Kidney capillary endothelial cell (primary cell): ENCODE measurements around the gene FBN2.

ENCODE experiments used
- DNase-seq: peaks from one replicate; pipeline ENCODE4 v3.0.0-alpha.2; 2018; ENCODE audit warnings: low spot score

The FBN2 gene

GRCh38 chr5:128304791-128305190 lies 233.3 kb downstream of the FBN2 start:
- no peak for DNase-seq

GRCh38 chr5:128304088-128304487 lies 234.0 kb downstream of the FBN2 start:
- DNase-seq: no peak

GRCh38 chr5:128303593-128303992 lies 234.5 kb downstream of the FBN2 start:
- no peak for DNase-seq

GRCh38 chr5:128300181-128300580 lies 237.9 kb downstream of the FBN2 start:
- no peak for DNase-seq

GRCh38 chr5:128290152-128290858 lies 247.7 kb downstream of the FBN2 start:
- no peak for DNase-seq

GRCh38 chr5:128287740-128288139 lies 250.3 kb downstream of the FBN2 start:
- no peak for DNase-seq

GRCh38 chr5:128284236-128284635 lies 253.8 kb downstream of the FBN2 start:
- no peak for DNase-seq

GRCh38 chr5:128279345-128279744 lies 258.7 kb downstream of the FBN2 start:
- no peak for DNase-seq

- DNase-seq: peak; percentile 34
These were observed 261.4 kb downstream of the FBN2 start for GRCh38 chr5:128276537-128277216.

- no peak for DNase-seq
These were observed 263.6 kb downstream of the FBN2 start for GRCh38 chr5:128274441-128274840.

- DNase-seq: no peak
These were observed 264.3 kb downstream of the FBN2 start for GRCh38 chr5:128273736-128274135.

- DNase-seq: peak; percentile 70
These were observed 266.1 kb downstream of the FBN2 start for GRCh38 chr5:128271859-128272464.

- DNase-seq: no peak
These were observed 267.0 kb downstream of the FBN2 start for GRCh38 chr5:128271071-128271470.

- no peak for DNase-seq
These were observed 273.3 kb downstream of the FBN2 start for GRCh38 chr5:128264564-128265360.

- DNase-seq: no peak
These were observed 274.7 kb downstream of the FBN2 start for GRCh38 chr5:128263357-128263756.

GRCh38 chr5:128262911-128263310 lies 275.1 kb downstream of the FBN2 start:
- no peak for DNase-seq

- no peak for DNase-seq
These were observed 278.4 kb downstream of the FBN2 start for GRCh38 chr5:128259607-128260021.

- no peak for DNase-seq
These were observed 279.7 kb downstream of the FBN2 start for GRCh38 chr5:128258372-128258771.

GRCh38 chr5:128257076-128257475 lies 281.0 kb downstream of the FBN2 start:
- no peak for DNase-seq

GRCh38 chr5:128254789-128255188 lies 283.3 kb downstream of the FBN2 start:
- no peak for DNase-seq

- no peak for DNase-seq
These were observed 284.2 kb downstream of the FBN2 start for GRCh38 chr5:128253880-128254279.

- no peak for DNase-seq
These were observed 284.9 kb downstream of the FBN2 start for GRCh38 chr5:128253161-128253560.
